Spinal cord (tissue), 10 donors: ENCODE data around the gene KLHL1. TPM values are rescaled to one million over a fixed set of nuclear protein-coding genes. Genes with fewer than 3 reads are reported as not detected.
A peak's percentile ranks its signal among the peaks of the same experiment; 100 is the strongest.

Experiments
- DNase-seq, 6 donors: peaks; one replicate each; pipeline versions ENCODE4 v3.0.0 to v3.0.0-alpha.2; 2013 to 2015; ENCODE audit warnings: low spot score in 6 of 6, low read depth in 4 of 6
- H3K27ac ChIP-seq: one replicate; pipeline ENCODE4 v1.5.1; 2013; ENCODE audit warnings: low read depth, low read length, control low read depth
- H3K27me3 ChIP-seq: one replicate; pipeline ENCODE4 v1.6.1; 2013; ENCODE audit warnings: low read length; ENCODE audit not compliant: control insufficient read depth, insufficient read depth
- H3K36me3 ChIP-seq: one replicate; pipeline ENCODE4 v1.6.1; 2013; ENCODE audit warnings: low read length; ENCODE audit not compliant: control insufficient read depth, insufficient read depth
- H3K4me1 ChIP-seq: one replicate; pipeline ENCODE4 v1.6.1; 2013; ENCODE audit warnings: low read length; ENCODE audit not compliant: control insufficient read depth, insufficient read depth
- H3K4me3 ChIP-seq: one replicate; pipeline ENCODE4 v1.5.1; 2013; ENCODE audit warnings: low read depth, low read length, control low read depth
- H3K9me3 ChIP-seq: one replicate; pipeline ENCODE4 v1.6.1; 2013; ENCODE audit warnings: low read length; ENCODE audit not compliant: control insufficient read depth, insufficient read depth
- WGBS: methylation state at CpG from one replicate; pipeline ENCODE4 v1.1.5; 2013; ENCODE audit warnings: missing lambda C conversion rate; ENCODE audit not compliant: insufficient coverage; 5-methylcytosine and 5-hydroxymethylcytosine counted together
- polyA plus RNA-seq, 2 donors: library from polyadenylated mRNA; unstranded; fragments of 120-200 nt; gene quantifications; one replicate each; pipeline ENCODE4 v1.2.1, GENCODE V29; 2013; ENCODE audit not compliant: insufficient read length in 2 of 2
- total RNA-seq, 2 donors: library from RNA; depleted of rRNA in 1 of 2; stranded (reverse); fragments of 120-200 nt in 1 of 2; fragments of >200 nt in 1 of 2; gene quantifications; one replicate each; pipeline versions ENCODE4 v1.2.3 to v1.2.4, GENCODE V29; 2013 to 2014
- donor health status: healthy.

Gene KLHL1
- total and polyA plus RNA-seq, 4 donors, result 7.5 to 21.0 (median 9.2) TPM

DNA sequence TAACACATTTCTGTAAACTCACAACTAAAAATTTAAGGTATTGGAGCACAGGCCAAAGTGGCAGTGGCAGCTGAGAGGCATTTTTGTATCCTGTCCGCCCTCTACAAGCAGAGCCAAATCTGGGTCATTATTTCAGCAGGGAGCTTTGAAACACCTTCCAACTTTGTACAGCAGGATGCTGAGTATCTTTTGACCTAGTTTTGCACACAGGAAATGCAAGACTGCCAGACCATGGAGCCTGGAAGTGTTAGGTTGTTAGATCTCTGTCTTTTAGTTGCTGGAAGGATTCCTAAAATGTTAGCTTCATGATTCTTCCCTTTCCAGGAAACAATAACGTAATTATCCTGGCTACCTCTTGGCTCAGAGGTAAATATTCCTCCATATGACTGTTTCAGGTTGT lies 149.2 kb downstream of the KLHL1 start:
- WGBS, result 50% methylated on average over 1 of the region's 2 CpGs
- DNase-seq, result peak in 3 of 6 donors; percentile 11 to 24 (median 16)
- no peaks in the 10 kb centered on the region for H3K36me3 ChIP-seq
- no peak overlapping the region for H3K4me3 ChIP-seq
- H3K4me1 ChIP-seq, result no peaks in the 10 kb centered on the region
- H3K27ac ChIP-seq, result no peak overlapping the region
- H3K27me3 ChIP-seq, result no peaks in the 10 kb centered on the region
- H3K9me3 ChIP-seq, result no peaks in the 10 kb centered on the region

DNA sequence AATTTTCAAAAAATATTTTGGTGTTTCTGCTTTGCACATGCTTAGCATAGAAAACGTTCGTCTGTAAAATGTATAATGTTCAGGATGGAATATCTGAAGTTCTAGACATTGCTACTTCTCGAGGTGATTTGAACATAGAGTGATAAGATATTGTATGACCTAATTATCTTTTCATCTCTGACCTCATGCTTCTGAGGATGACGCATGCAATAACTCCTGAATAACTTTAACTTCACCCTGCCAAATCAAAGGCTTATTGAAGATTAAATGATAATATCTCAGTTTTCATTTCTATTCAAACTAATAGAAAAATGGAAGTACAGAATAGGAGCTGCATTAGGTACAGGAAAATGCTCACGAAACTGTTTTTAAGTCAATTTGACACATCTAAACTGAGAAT lies 151.4 kb downstream of the KLHL1 start:
- no peaks in the 10 kb centered on the region for H3K9me3 ChIP-seq
- no peak overlapping the region for H3K4me3 ChIP-seq
- no peaks in the 10 kb centered on the region for H3K36me3 ChIP-seq
- 92% methylated on average over 2 of the region's 5 CpGs for WGBS
- no peaks in the 10 kb centered on the region for H3K4me1 ChIP-seq
- no peaks in the 10 kb centered on the region for H3K27me3 ChIP-seq
- H3K27ac ChIP-seq, result no peak overlapping the region
- DNase-seq, result no peak

GRCh38 chr13:69956349-69956748 lies 151.9 kb downstream of the KLHL1 start:
- no peaks in the 10 kb centered on the region for H3K9me3 ChIP-seq
- H3K4me1 ChIP-seq, result no peaks in the 10 kb centered on the region
- no peak overlapping the region for H3K4me3 ChIP-seq
- DNase-seq, result no peak
- H3K27me3 ChIP-seq, result no peaks in the 10 kb centered on the region
- 100% methylated on average over 2 of the region's 2 CpGs for WGBS
- no peak overlapping the region for H3K27ac ChIP-seq
- H3K36me3 ChIP-seq, result no peaks in the 10 kb centered on the region

DNA sequence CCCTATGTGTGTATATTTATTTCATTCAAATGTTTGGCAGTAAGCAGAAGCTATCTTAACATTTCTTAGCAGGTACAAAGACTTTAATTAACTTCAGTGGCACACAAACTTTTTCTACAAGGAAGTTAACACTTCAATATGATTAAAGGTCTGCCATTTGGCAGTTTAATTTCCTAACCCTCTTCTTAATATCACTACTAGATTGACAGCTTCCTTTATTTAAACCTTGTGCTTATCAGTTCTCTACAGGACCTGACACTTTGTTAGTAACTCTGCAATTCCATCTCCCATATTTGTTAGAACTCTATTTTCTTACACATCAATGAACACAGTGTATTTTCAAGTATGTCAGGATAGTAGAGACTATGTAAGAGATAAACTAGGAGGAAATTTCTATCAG lies 153.0 kb downstream of the KLHL1 start:
- Histone ChIP-seq H3K9me3 (no peaks in the 10 kb centered on the region), H3K4me1 (no peaks in the 10 kb centered on the region), H3K36me3 (no peaks in the 10 kb centered on the region), H3K4me3 (no peak overlapping the region), H3K27me3 (no peaks in the 10 kb centered on the region), H3K27ac (no peak overlapping the region)
- DNase-seq, result no peak

DNA sequence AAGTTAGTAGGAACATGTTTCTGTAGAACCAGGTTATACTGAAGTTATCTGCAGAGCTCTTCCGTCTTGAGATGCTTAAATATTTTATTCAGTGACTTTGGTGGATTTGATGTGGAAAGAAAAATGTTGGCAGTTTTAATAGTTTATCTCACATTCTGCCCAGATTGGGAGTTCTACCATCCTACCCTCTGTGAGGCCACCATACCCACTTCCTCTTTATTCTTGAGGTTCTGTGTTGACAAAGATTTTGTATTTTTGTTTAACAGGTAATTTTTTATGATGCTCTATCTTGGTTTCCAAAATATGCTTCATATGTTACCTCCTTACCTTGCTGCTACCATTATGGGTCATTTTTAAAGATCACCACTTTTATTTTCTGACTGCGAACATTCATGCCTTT lies 156.8 kb downstream of the KLHL1 start:
- no peaks in the 10 kb centered on the region for H3K27me3 ChIP-seq
- no peak overlapping the region for H3K27ac ChIP-seq
- H3K36me3 ChIP-seq, result no peaks in the 10 kb centered on the region
- H3K9me3 ChIP-seq, result no peaks in the 10 kb centered on the region
- WGBS, result no CpG with 5 or more reads among the region's 2 CpGs
- no peak for DNase-seq
- H3K4me1 ChIP-seq, result no peaks in the 10 kb centered on the region
- no peak overlapping the region for H3K4me3 ChIP-seq

DNA sequence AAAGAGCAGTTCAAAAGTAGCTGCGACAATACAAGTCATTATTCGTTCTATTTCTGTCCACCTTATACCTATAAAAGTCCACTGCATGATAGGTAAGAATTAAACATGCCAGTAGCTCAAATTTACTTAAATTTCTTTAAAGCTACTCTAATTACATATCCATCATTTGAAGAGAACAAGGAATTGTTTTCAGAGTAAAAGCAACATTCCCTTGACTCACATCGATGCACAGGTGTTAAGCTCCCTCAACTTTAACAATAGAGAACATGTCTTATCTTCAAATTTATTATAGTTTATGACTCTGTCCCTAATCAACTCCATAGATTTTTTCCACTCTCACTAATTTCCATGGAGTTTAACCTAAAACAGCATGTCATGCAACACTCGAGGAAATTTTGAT lies 158.1 kb downstream of the KLHL1 start:
- whole genome bisulfite sequencing, result no CpG with 5 or more reads among the region's 4 CpGs
- Histone ChIP-seq H3K4me1 (no peaks in the 10 kb centered on the region), H3K27me3 (no peaks in the 10 kb centered on the region), H3K9me3 (no peaks in the 10 kb centered on the region), H3K4me3 (no peak overlapping the region), H3K36me3 (no peaks in the 10 kb centered on the region), H3K27ac (no peak overlapping the region)
- no peak for DNase-seq

DNA sequence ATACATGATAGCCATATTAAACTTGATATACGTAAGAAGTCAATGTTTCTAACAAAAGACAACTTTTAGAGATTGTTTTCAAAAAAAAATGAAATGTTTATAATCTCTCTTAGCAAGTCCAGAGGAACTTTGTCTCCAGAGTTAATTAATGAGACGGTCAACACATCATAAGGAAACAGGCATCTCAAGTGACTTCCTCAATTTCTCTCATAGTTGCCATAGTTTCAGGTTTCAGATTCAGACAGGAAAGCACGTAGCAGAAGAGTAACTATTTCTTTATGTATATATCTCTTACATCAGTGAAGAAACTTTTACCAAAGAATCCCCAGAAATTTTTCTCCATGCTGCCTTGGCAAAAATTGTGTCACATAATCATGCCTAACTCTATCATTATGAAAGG lies 160.2 kb downstream of the KLHL1 start:
- Histone ChIP-seq H3K27me3 (no peaks in the 10 kb centered on the region), H3K36me3 (no peaks in the 10 kb centered on the region), H3K9me3 (no peaks in the 10 kb centered on the region), H3K4me1 (no peaks in the 10 kb centered on the region), H3K27ac (no peak overlapping the region), H3K4me3 (no peak overlapping the region)
- DNase-seq, result no peak
- WGBS, result no CpG with 5 or more reads among the region's 3 CpGs

GRCh38 chr13:69947582-69947981 lies 160.7 kb downstream of the KLHL1 start:
- Histone ChIP-seq H3K27ac (no peak overlapping the region), H3K4me3 (no peak overlapping the region), H3K36me3 (no peaks in the 10 kb centered on the region), H3K27me3 (no peaks in the 10 kb centered on the region), H3K9me3 (no peaks in the 10 kb centered on the region), H3K4me1 (no peaks in the 10 kb centered on the region)
- peak in 1 of 6 donors; percentile 27 for DNase-seq
- no CpG with 5 or more reads among the region's 2 CpGs for WGBS

DNA sequence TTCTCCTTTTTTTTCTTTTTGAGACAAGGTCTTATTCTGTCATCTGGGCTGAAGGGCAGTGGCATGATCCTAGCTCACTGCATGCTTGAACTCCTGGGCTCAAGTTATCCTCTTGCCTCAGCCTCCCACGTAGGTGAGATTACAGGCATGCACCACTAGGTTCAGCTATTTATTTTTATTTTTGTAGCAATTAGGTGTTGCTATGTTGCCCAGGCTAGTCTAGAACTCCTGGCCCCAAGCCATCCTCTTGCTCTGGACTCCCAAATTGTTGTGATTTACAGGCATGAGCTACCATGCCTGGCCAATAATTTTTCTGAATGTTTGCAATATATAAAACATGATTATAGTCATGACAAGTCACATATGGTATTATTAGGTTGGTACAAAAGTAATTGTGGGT lies 161.7 kb downstream of the KLHL1 start:
- WGBS, result no CpG with 5 or more reads among the region's 1 CpG
- no peak overlapping the region for H3K4me3 ChIP-seq
- no peaks in the 10 kb centered on the region for H3K36me3 ChIP-seq
- DNase-seq, result no peak
- H3K27me3 ChIP-seq, result no peaks in the 10 kb centered on the region
- H3K9me3 ChIP-seq, result no peaks in the 10 kb centered on the region
- H3K27ac ChIP-seq, result no peak overlapping the region
- no peaks in the 10 kb centered on the region for H3K4me1 ChIP-seq

GRCh38 chr13:69935043-69935442 lies 173.2 kb downstream of the KLHL1 start:
- WGBS, result no CpG with 5 or more reads among the region's 2 CpGs
- DNase-seq, result no peak
- H3K36me3 ChIP-seq, result no peaks in the 10 kb centered on the region
- no peak overlapping the region for H3K4me3 ChIP-seq
- H3K27ac ChIP-seq, result no peak overlapping the region
- no peaks in the 10 kb centered on the region for H3K9me3 ChIP-seq
- no peaks in the 10 kb centered on the region for H3K4me1 ChIP-seq
- no peaks in the 10 kb centered on the region for H3K27me3 ChIP-seq
